Adrenal gland (tissue), 5 donors: Measurements from ENCODE around the gene PAX7.

ENCODE experiments used
- CTCF ChIP-seq, 6 experiments: fragments of 450-650 bp in 4 of 6; fragments of 200-600 bp in 2 of 6; sonication (generic) in 1 of 6; IDR thresholded peaks; 1 replicate in 5 of 6; 2 replicates in 1 of 6; pipeline versions ENCODE4 v1.5.1 to v1.8.0; 2016 to 2021; ENCODE audit warnings: antibody characterized with exemption in 6 of 6, mild to moderate bottlenecking in 2 of 6, moderate library complexity in 1 of 6
- POLR2A ChIP-seq, 2 donors: fragments of 450-650 bp; IDR thresholded peaks; one replicate each; pipeline ENCODE4 v1.6.1; 2017; ENCODE audit warnings: antibody characterized with exemption in 2 of 2, mild to moderate bottlenecking in 2 of 2, moderate library complexity in 1 of 2
- donor health status: DM: no; HTN: no; CAD: no.

- no peak for TF ChIP-seq CTCF (IDR thresholded peaks at IDR 0.05)
- TF ChIP-seq POLR2A (IDR thresholded peaks at IDR 0.05): no peak
Measured at GRCh38 chr1:18646786-18647410, 16.3 kb downstream of the PAX7 start.
